NCI-H2081 (cell line): ENCODE measurements around the gene GALNT16.
A peak's percentile ranks its signal among the peaks of the same experiment; 100 is the strongest.

Experiments used
- DNase-seq, 2 experiments: peaks; one replicate each; lab custom pipeline; 2025; lab: John Stamatoyannopoulos, UW

Gene GALNT16

DNA sequence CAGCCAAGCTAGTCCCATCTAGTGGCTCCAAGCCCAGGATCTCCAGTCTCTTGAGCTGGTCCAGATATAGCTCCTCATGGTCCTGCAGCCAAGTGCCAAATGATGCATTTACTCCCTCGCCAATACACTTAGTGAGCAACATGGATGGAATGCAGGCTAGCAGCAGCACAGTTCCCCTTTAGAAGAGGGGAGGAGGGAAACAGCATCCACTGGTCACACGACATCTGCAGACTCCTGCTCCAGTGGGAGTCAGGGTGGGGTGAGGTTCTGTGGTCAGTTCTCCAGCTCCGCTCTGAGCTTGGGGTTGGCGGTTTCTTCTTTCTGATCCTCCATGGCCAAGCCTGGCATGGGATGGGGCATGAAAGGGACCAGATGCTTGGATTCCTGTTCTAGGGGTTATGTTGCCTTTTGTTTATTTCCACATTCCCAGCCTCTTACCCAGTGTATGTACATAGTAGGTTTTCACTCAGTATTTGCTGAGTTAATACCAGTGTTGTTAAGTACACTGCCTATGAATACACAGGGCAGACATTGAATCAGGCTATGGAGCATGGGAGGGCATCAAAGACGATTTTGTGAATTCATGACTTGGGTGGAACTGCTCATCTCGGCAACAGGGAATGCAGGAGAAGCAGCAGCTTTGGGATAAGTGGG lies 57.3 kb downstream of the GALNT16 start:
- no peak for DNase-seq

DNA sequence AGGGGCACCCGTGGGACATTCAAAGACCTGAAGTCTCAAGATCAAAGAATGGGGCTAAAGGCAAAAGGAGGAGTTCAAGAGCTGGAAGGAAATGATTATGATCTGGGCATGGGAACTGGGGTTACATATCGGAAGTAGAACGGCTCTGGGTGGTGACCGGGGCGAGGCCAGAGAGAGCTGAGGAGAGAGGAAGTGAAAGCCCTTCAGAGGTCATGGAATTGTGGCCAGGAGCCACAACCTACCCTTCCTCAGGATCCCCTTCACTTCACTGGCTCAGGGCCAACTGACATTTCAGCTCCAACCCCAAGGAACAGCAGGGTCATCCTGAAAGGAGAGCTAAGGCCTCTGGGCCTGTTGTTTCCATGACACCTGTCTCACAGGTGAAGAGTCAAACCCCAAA lies 57.8 kb downstream of the GALNT16 start:
- no peak for DNase-seq

DNA sequence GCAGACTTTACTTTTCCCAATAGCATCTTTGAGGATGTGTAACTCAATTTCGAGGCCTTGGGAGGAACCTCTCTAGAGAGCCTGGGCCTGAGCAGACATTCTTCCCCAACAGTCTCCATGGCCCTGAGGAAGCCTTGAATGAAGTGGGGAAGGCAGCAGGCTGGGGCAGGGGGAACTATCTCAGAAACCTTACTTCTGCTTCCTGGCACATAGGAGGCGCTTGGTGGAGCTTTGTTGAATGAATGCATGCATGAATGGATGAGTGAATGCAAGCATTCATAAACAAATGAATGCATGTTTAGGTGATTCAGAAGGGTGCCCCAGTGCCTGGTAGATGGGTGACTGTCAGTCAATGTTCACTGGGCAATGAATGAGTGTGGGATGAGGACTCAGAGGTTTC lies 58.3 kb downstream of the GALNT16 start:
- DNase-seq: no peak

DNA sequence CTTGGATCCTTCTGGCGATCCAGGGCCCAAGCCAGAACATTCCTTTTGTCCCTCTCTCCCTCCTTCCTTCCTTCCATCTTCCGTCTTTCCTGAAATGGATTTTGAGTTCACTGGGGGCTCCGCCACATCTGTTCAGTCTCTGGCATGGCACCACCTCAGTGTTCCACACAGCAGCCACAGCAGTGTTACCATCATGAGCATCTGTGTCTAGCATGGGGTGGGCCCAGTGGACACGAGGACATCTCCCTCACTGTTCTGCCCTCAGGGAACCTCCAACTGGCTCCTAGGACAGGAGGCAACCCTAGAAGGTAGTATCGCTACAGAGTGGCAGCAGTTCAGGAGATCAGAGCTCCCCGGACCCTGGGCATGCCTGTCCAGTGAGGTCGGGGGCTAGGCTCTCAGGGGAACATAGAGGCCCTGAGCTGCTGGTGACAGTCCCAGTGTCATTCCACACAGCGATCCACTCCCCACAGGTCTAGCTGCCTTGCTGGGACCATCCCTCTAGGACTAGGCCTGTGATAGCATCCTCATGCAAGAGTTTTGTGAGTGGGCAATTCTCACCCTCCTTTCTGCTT lies 59.0 kb downstream of the GALNT16 start:
- DNase-seq: no peak

DNA sequence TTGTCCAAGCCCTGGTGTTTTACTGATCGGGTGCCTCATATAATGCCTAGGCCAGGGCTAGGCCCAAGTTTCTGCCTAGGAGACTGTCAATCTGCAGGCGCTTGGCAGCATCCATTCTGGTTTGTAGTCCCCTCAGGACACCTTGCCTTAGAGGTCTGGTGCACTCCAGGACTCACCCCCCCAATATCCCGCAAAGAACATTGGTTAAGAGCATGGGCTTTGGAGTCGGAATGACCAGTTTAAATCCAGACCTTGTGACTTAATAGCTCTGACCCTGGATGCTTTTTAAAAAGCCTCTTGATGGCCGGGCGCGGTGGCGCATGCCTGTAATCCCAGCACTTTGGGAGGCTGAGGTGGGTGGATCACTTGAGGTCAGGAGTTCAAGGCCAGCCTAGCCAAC lies 60.0 kb downstream of the GALNT16 start:
- no peak for DNase-seq

DNA sequence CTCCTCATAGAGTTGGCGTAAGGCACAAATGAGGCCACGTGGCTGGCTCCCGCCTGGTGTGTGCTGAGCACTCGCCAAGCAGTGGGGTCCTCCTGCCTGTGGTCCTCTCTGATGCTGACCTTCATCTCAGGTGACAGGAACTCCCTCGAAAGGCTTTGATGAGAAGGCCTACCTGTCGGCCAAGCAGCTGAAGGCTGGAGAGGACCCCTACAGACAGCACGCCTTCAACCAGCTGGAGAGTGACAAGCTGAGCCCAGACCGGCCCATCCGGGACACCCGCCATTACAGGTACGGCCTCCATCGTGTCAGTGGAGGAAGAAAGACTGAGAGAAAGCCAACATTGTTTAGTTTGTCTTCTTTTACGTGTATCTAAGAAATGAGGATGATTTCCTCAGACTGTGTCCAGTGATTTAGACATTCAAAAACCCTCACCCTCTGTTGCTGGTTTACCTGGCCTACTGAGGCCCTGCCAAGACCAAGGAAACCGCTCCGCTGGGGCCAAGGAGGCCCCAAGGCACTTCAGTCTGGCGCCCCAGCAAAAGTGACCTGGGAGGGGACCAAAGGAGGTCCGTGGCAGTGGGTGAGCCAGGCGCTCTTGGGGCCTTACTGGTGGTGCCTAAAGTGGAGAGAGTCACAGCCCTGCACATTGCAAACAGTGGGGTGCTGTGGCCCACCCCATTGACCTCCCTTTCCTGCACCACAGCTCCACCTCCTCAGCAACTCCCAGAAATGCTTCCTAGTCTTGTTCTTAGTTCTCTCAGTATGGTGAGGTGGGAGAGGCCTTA lies 60.8 kb downstream of the GALNT16 start:
- no peak for DNase-seq

DNA sequence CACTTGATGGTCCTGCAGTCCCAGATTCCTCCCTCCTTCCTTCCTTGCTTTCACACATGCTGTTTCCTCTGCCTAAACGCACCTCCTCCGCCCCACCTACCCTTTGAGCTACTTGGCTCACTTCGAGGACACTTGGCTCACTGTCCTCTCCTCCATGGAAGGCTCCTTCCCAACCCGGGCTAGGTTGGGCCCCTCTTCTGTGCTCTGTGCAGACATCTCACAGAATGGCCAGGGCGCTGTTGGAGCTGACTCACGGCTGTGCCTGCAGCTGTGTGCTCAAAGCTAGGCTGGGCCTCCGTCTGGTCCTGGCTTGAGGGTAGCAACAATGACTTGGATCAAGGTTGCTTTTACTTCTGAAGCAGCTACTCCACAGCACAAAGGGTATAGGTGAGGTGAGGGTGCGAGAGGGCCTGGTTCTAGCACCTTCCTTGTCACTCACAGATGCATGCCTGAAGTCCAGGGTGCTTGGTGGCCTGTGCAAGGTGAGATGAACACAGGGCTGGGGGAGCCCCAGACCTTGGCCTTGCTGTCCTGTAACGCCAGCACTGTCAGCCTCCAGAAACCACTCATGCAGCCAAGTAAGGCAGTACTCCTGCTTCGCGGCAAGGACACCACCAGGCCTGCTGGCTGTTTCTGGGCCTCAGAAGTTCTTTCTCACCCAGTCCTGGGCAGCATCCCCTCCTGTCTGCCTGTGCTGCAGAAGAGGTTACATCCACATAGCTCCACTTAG lies 61.8 kb downstream of the GALNT16 start:
- no peak for DNase-seq

DNA sequence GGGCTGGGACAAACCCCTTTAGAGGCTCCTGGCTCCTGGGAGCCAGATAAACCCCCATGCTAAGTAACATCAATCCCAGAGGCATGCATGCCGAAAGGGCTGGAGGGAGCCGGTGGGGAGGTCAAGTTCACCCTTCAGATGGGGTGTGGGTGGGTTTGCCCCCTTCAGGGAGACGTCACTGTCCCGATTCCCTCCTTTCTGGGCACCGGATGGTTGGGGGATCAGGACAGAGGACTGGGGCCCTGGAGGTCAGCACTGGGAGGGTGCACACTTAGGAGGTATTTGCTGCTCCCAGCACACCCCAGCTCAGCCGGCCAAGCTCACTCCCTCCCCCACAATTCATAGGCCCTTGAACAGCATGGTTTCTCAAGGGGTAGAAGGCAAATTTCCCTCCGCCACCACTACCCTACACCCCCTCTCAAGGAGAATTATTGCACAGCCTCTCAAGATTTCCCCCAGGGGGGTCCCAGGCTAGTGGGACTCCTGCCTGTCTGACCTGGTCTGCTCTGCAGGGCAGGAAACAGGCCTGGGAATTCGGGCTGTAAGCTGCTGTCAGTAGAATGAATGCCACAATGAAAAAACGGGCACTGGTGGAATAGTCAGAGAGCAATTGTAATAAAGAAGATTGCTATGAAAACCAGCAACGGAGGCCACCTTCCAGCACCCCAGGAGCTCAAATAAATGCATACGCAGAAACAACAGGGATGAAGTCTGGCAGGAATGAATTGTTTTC lies 63.5 kb downstream of the GALNT16 start:
- DNase-seq: peak in 1 of 2 experiments; percentile 12

DNA sequence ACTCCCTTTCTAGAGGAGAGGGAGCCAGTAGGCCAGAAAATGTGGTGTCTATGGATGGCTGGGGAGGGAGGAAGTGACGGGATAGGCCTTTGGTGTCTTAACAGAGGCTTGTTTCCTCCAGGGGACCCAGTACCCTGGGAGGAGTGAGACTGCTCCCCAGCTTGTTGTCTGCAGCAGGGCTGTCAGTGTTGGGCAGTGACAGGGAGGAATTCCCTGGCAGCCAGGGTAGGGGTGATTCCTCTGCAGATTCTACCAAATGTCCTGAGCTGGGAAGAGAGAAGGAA lies 64.0 kb downstream of the GALNT16 start:
- no peak for DNase-seq

DNA sequence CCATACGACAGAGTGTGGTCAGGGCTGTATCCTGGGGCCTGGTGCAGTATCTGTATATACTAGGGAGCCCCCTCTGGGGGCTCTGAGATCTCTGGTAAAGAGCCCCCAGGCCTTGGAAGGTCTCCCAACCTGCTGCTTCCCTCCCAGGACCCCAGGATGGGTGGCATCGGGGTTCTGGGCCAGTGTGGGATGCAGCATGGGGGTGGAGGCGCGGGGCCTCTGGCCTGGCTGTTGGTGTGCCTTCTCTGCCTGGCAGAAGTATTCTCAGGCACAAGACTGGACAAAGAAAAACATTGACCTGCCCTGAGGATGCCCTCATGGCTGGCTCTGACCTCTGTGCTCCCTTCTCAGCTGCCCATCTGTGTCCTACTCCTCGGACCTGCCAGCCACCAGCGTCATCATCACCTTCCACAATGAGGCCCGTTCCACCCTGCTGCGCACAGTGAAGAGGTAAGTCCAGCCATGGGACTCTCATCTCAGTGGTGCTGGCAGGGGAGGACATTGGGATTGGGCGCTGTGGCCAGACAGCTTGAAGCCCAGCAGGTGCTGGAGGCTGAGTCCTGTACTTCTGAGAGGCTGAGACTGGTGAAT lies 64.5 kb downstream of the GALNT16 start:
- no peak for DNase-seq

DNA sequence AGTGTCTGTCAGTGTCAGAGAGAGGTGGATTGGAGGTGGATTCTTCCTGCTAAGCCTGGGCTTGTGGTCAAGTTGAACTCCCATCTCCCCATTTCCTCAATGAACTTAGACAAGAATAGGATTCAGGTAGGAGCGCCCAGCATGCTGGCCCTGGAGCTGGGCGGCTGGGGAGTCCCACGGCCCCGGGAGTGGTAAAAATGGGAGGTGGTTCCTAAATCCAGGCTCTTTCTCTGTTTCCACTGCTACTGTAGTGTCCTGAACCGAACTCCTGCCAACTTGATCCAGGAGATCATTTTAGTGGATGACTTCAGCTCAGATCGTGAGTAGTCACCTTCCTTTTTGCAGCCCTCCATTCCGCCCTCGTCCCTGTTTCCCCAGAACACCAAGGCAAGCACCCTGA lies 65.1 kb downstream of the GALNT16 start:
- DNase-seq: no peak

DNA sequence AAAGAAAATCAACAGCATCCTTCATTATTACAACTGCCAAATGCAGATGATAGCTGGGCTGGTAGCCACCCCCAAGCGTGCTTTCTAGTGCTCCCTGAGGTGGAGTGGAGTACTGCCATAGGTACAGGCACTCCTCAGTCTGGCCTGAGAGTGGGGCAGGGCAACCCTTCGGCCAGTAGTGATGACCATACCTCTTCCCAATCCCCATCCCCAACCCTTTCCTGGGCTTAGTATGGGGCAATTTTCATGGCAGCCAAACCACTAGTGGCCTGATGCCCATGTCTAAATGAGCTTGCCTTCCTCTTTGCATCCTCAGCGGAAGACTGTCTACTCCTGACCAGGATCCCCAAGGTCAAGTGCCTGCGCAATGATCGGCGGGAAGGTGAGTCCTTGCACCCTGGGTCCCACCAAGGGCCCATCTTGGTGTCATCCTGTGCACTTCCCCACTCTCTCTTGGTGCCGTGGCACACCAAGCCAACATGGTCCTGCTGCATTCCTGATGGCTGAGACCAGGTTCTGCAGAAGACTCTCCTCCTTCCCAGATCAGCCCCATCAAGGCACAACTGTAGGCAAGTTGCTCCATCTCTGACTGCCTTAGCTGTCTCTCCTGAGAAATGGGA lies 65.8 kb downstream of the GALNT16 start:
- DNase-seq: no peak

DNA sequence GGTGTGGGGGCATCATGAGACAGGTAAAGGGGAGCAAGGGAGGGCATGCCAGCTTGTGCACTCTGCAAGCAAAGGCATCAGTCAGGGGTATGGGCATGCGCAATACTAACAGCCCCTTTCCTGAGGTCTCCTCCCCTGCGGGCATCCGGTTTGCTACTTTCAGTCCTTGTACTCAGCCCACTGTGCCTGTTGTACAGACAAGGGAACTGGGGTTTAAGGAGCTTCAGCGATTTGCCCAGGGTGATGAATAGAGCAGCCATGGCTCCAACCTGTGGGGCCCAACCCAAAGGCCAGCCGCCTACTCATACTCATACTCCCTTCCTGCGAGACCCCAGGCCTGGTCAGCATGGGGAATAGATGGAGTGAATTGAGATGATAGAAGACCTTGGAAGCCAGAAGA lies 66.7 kb downstream of the GALNT16 start:
- DNase-seq: no peak

DNA sequence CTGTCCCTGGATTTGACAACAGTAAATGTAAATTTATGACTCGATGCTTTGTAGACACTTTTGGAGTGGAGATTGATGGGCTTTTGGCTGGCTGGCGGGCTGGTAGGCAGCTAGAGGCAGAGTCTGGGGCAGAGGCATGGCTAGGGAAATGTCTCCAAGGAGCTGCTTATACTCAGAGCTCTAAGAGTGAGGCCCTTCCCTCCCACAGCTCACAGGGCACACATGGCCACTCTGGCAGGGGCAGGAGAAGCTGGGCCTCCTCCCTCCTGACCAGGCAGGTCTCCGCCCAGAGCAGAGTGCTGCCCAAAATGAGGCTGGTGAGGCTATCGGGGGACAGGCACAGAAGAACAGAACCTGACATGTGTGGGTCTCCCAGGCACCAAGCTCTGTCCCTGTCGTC lies 67.5 kb downstream of the GALNT16 start:
- no peak for DNase-seq

DNA sequence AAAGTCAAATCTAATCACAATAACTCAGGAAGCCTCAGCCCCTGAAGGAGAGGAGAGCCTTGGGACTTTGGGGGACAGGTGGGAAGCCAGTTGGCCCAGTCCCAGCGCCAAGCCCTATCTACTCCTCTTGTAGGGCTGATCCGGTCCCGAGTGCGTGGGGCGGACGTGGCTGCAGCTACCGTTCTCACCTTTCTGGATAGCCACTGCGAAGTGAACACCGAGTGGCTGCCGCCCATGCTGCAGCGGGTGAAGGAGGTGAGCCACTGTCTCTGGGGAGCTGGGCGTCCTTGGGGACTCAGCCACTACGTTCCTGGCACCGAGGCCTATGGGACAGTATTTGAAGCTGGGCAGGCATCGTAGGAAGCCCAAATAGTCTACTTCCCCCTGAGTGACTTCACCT lies 68.4 kb downstream of the GALNT16 start:
- no peak for DNase-seq

DNA sequence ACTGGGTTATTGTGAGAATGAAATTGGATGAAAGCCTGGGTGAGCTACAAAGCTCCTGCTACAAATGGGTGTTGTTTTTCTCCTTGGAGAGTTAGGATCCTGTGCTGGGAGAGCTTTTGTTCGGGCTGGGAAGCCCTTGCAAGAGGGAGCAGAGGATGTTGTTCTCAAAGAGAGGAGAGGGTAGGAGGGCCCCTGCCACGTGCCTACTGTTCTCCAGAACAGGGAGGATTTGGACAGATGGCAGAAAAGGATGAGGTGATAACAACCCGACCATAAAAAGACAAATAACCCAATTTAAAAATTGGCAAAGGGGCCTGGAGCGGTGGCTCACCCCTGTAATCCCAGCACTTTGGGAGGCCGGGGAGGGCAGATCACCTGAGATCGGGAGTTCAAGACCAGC lies 68.8 kb downstream of the GALNT16 start:
- peak; percentile 65 to 84 for DNase-seq

DNA sequence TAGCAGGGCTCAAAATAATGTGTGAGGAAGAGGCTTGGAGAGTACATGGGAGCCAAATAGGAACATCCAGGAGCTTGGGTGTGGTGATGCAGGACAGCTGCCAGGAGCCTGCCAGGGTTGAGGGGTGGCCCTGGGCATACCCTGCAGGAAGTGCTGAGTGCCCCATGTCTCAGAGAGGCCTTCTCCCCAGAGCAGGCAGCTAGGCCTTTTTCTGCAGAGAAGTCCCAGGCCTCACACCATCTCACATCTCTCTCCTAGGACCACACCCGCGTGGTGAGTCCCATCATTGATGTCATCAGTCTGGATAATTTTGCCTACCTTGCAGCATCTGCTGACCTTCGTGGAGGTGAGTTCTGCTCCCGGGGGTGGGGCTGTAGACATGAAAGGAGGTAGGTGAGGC lies 71.2 kb downstream of the GALNT16 start:
- no peak for DNase-seq

DNA sequence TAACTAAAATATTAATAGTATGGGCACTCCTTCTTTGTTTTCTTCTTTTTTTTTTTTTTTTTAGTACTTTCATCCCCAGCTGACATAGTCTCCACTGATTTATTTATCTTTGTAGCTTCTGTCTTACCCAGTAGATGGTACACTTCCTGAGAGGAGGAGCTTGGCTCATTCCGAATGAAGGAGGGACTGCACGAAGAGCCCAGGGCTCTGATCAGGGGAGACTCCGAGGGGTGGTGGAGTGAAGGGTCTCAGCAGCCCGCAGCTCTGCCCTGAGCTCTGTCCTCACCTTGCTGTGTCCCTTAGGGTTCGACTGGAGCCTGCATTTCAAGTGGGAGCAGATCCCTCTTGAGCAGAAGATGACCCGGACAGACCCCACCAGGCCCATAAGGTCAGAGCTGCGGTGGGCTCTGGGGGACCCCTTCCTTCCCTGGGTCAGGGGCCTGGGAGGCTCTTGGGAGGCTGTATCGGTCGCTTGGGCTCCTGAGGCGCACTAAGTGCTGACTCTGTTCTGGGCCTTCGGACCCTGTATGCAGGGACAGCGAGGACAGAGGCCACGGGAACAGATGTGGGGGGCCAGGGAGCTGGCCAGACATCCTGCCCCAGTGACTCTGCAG lies 72.9 kb downstream of the GALNT16 start:
- no peak for DNase-seq

DNA sequence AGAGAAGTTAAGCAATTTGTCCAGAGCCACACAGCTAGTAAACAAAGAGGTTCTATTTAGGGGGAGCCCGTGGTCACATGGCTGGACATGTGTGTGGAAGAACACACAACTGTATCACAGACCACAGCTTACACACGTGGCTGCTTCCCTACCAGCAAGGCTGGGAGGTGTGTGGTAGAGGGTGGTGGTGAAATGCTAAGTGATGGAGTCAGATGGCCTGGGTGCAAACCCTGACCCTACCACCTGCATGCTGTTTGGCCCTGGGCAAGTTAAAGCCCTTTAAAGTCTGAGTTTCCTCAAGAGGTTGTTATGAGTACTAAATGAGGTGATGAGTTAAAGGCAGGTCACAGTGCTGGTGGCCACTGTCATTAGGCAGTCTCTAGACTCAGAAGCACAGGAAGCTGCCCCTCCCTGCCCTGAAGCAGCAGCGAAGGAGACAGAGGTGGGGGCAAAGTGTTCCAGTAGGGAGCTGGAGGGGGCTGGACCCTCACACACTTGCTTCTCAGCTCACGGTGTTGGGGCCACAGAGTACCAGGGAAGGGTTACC lies 73.9 kb downstream of the GALNT16 start:
- DNase-seq: no peak

DNA sequence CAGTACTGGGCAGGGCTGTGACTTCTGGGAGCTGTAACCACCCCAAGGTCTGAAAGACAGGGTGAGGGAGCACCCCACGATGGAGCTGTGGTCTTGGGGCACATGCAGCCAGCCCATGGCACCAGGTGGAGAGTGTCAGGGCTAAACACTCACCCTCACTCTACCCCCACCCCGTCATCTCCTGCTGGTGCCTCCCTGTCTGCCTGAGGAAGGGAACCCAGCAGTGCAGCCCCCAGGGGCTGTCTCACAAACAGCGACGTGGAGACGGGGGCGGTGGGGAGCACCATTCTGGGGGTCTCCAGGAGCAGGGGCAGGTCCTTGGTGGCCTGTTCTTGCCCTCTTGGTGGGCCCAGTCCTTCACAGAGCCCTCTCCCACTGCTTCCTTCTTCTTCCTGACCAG lies 74.6 kb downstream of the GALNT16 start:
- DNase-seq: no peak

DNA sequence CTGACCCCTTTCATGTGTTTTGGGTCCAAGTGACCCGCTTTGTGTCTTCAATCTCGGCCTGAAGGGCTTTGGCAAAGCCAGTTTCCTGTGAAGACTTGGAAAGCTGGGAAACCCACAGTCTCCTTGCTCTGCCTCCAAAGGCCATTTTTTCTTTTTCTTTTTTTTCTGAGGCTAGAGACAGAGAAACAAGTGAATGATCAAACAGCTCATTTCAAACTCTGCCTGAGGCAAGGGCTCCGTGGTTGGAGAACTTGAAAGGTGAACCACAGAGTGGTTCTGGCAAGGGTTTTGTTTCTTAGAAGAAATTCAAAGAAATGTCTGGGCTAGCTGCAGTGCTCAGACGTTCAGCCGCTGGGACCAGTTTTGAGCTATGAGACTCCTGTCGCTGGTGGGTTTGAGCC lies 75.4 kb downstream of the GALNT16 start:
- no peak for DNase-seq
